Panc1 (cell line): Measurements from ENCODE around the gene TUBG1. TPM values are rescaled to one million over a fixed set of nuclear protein-coding genes. Genes with fewer than 3 reads are reported as not detected.

Experiments
- ATAC-seq: fragments of 200-7000 bp; cut with Tn5 transposase; 2 replicates; pipeline ENCODE4 v1.9.1; 2020; ENCODE audit warnings: mild to moderate bottlenecking, moderate library complexity
- Bru-seq: library from RNA; stranded (reverse); fragments of 400-500 nt; gene quantifications from one replicate; lab custom pipeline; 2021; lab: Mats Ljungman, UMichigan
- BruChase-seq, 2 experiments: library from RNA; stranded (reverse); fragments of 400-500 nt; gene quantifications; one replicate each; lab custom pipeline; 2021; lab: Mats Ljungman, UMichigan
- BruUV-seq: library from RNA; stranded (reverse); fragments of 400-500 nt; replicated peaks from 2 replicates; lab custom pipeline; 2021; lab: Mats Ljungman, UMichigan
- CTCF ChIA-PET: fragments of 300-600 bp; sonication (Branson Sonifier 250); formaldehyde crosslinking; loops from one replicate; lab custom pipeline; 2022; ENCODE audit warnings: antibody characterized with exemption; lab: Charles Lee
- POLR2A ChIA-PET: fragments of 300-600 bp; sonication (Branson Sonifier 250); formaldehyde crosslinking; loops from one replicate; lab custom pipeline; 2022; ENCODE audit warnings: antibody characterized with exemption; lab: Charles Lee
- DNase-seq: peaks from one replicate; pipeline ENCODE4 v3.0.0-alpha.2; 2010; ENCODE audit warnings: low read depth, low spot score
- H3K27ac ChIP-seq: 2 replicates; pipeline ENCODE4 v1.5.1; 2011; ENCODE audit warnings: mild to moderate bottlenecking, low read length, inconsistent platforms
- H3K27me3 ChIP-seq: fragments of 200-500 bp; sonication (Bioruptor generic); 2 replicates; pipeline ENCODE4 v1.6.0; 2014; ENCODE audit warnings: low read length, inconsistent platforms; ENCODE audit not compliant: control insufficient read depth, insufficient read depth
- H3K36me3 ChIP-seq: fragments of 200-500 bp; sonication (Bioruptor generic); 2 replicates; pipeline ENCODE4 v1.5.1; 2014; ENCODE audit warnings: inconsistent platforms, mild to moderate bottlenecking, low read length, moderate library complexity; ENCODE audit not compliant: control insufficient read depth, insufficient read depth
- H3K4me1 ChIP-seq: 2 replicates; pipeline ENCODE4 v1.5.1; 2011; ENCODE audit warnings: inconsistent platforms, mild to moderate bottlenecking, low read length, moderate library complexity; ENCODE audit not compliant: control insufficient read depth, insufficient read depth
- H3K4me3 ChIP-seq, 2 experiments: 2 replicates each; pipeline ENCODE4 v1.5.1; 2011 to 2012; ENCODE audit warnings: low read depth in 2 of 2, low read length in 2 of 2, mild to moderate bottlenecking in 2 of 2, inconsistent platforms in 1 of 2, moderate library complexity in 1 of 2
- H3K9me3 ChIP-seq: fragments of 200-500 bp; sonication (Bioruptor generic); 2 replicates; pipeline ENCODE4 v1.5.1; 2014; ENCODE audit warnings: low read depth, mild to moderate bottlenecking, inconsistent platforms, low read length, moderate library complexity; ENCODE audit not compliant: control insufficient read depth, insufficient read depth
- CTCF ChIP-seq: fragments of 450-650 bp; IDR thresholded peaks from 2 replicates; pipeline ENCODE4 v1.5.1; 2017; ENCODE audit warnings: mild to moderate bottlenecking
- POLR2AphosphoS5 ChIP-seq: IDR thresholded peaks from 2 replicates; pipeline ENCODE4 v1.6.1; 2012; ENCODE audit warnings: mild to moderate bottlenecking, low read depth, low read length, moderate library complexity
- REST ChIP-seq, 2 experiments: IDR thresholded peaks; 2 replicates each; pipeline ENCODE4 v1.6.1; 2011 to 2012; ENCODE audit warnings: low read depth in 2 of 2, control low read depth in 1 of 2, low read length in 1 of 2, mild to moderate bottlenecking in 1 of 2, moderate library complexity in 1 of 2; ENCODE audit not compliant: insufficient read depth in 1 of 2
- SIN3A ChIP-seq: IDR thresholded peaks from 2 replicates; pipeline ENCODE4 v1.6.1; 2012; ENCODE audit warnings: low read depth, mild to moderate bottlenecking, low read length, moderate library complexity, borderline replicate concordance; ENCODE audit not compliant: insufficient read depth
- TCF7L2 ChIP-seq: IDR thresholded peaks from 2 replicates; pipeline ENCODE4 v1.6.1; 2011; ENCODE audit warnings: mild to moderate bottlenecking, low read depth, low read length, inconsistent platforms
- in situ Hi-C: cut with HindIII; loops from 2 replicates; pipeline ENCODE4 v1.10.0; 2016; ENCODE audit warnings: low sequenced_read_pairs, low pct_unique_long_range_greater_than_20kb
- intact Hi-C: fragments of 100-400 bp; cut with micrococcal nuclease; formaldehyde crosslinking; loops from one replicate; pipeline ENCODE4 v1.10.0; 2022; ENCODE audit not compliant: unreplicated experiment
- long read RNA-seq: library from polyadenylated mRNA; unstranded; transcript quantifications from one replicate; pipeline ENCODE4 v2.0.0, GENCODE V29; 2021; ENCODE audit not compliant: unreplicated experiment
- polyA plus RNA-seq: library from polyadenylated mRNA; unstranded; fragments of >200 nt; gene quantifications from one replicate; pipeline ENCODE4 v1.2.1, GENCODE V29; 2012; ENCODE audit warnings: missing spikeins; ENCODE audit not compliant: insufficient read length
- total RNA-seq: library from RNA; stranded (reverse); gene quantifications from one replicate; pipeline ENCODE4 v1.2.1, GENCODE V29; 2021; ENCODE audit not compliant: unreplicated experiment

The TUBG1 gene
- total RNA-seq (99.8 TPM), Bru-seq, nascent RNA (percentile 66 among the genes with signal in this experiment), BruChase-seq, experiment 1, labeled RNA remaining after a 2-hour chase (percentile 71 among the genes with signal in this experiment), BruChase-seq, experiment 2, labeled RNA remaining after a 6-hour chase (percentile 89 among the genes with signal in this experiment)
- 119 TPM for polyA plus RNA-seq
- long read RNA-seq, transcript TUBG1-201 (11 exons, 1,611 nt), result major isoform, 175 of 285 reads
- long read RNA-seq, partial matches to known transcripts, result 80 of 285 reads
- long read RNA-seq, other reads (novel, unspliced or antisense), result 30 of 285 reads

DNA sequence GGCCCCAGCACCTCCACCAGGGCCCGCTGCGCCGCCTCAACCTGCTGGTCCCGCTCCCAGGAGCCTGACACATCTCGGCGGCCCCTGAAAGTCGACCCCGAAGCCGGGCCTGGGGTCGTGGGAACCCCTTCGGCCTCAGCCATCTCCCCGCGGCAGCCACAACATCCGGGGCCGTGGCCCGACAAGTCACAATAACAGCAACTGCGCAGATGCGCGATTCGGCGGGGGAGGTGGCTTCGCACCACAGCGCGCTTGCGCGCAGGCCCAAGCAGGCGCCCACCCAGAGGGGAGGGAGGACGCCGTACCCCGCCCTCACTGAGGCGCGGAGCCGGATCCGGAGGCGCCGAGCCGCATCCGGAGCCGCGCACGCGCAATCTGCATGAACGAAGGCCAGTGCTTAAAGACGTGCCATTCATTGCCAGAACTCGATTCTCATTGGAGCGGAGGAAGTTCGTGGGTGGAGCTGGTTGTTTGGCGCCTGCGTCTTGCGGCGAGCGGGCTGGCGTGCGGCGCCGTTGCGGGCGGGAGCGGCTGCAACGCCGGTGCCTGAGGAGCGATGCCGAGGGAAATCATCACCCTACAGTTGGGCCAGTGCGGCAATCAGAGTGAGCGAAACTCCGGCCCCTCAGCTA, at the start of gene TUBG1, which contains the start of gene RETREG3:
Gene TUBG1 (plus strand): TSS at position 502 of the 632 bp plus-strand sequence. CDS start 55 bp downstream, at position 557.
Gene RETREG3 (minus strand): TSS at position 193 of the 632 bp plus-strand sequence. CDS start 50 bp downstream, at position 143.
- in situ Hi-C loops, result no loop called here
- DNase-seq, result peak; percentile 93

DNA sequence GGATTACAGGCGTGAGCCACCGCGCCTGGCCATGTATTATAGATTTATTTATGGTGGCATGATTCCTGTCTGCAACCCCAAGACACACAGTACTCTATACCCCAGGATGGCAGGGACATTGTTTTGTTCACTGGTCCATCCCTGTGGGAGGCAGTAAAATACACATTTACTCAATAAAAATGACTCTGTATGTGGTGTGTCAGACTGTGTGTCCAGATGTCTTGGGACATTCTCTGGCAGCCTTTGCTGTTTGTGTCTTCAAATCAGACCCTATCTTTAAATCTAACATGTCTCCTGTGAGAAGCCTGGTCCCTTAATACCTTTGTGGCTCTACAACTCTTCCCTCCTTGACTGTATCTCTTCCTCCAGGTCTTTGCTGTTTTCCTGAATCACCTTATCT, 49.2 kb upstream of the TUBG1 start:
- H3K9me3 ChIP-seq, result no peaks in the 10 kb centered on the region
- ChIA-PET POLR2A (no interaction called here), CTCF (no interaction called here)
- H3K4me3 ChIP-seq, result no peak overlapping the region
- H3K27ac ChIP-seq, result no peak overlapping the region
- in situ Hi-C loops (no loop called here), intact Hi-C loops (no loop called here)
- ATAC-seq (no peak), DNase-seq (no peak)
- peaks cover 23% of the 10 kb centered on the region for H3K4me1 ChIP-seq
- TF ChIP-seq REST (IDR thresholded peaks at IDR 0.05; ENCODE audit: insufficient read depth in 1 of 2, low read depth in 2 of 2, low read length in 1 of 2) (no peak), TCF7L2 (no peak), POLR2AphosphoS5 (no peak), CTCF (no peak), SIN3A (no peak)
- no TSS peak for BruUV-seq
- H3K36me3 ChIP-seq, result peaks cover 7% of the 10 kb centered on the region
- H3K27me3 ChIP-seq, result no peaks in the 10 kb centered on the region

More for the DNA sequence above, at the start of gene TUBG1, which contains the start of gene RETREG3:
- POLR2A ChIA-PET, result interaction anchor here (0.5 kb wide), 1 partner anchor 702 kb away, joined by 4 read pairs; no protein-coding TSS in a partner anchor
- CTCF ChIA-PET, result no interaction called here
- TF ChIP-seq POLR2AphosphoS5 (peak; percentile 83), SIN3A (peak; percentile 56; the same call in 1 of the 2 replicates), REST (IDR thresholded peaks at IDR 0.05; ENCODE audit: insufficient read depth in 1 of 2, low read depth in 2 of 2, low read length in 1 of 2) (no peak), TCF7L2 (no peak)
- peak within 1 kb of the TSS; percentile 92 to 97 for H3K4me3 ChIP-seq
- ATAC-seq, result peak; percentile 96
- peaks cover 11% of the 10 kb centered on the region for H3K4me1 ChIP-seq
- peaks cover 3% of the 10 kb centered on the region for H3K36me3 ChIP-seq
- peak within 1 kb of the TSS; percentile 89 for H3K27ac ChIP-seq
- no peaks in the 10 kb centered on the region for H3K9me3 ChIP-seq
- intact Hi-C loops, result no loop called here
- BruUV-seq, result no TSS peak
- no peaks in the 10 kb centered on the region for H3K27me3 ChIP-seq
